AG08396 (cell line): ENCODE measurements around the gene PDE6C.

ENCODE experiments used
- DNase-seq: peaks from one replicate; pipeline ENCODE4 v3.0.0; 2012; ENCODE audit warnings: low spot score, mixed read lengths

PDE6C gene

DNA sequence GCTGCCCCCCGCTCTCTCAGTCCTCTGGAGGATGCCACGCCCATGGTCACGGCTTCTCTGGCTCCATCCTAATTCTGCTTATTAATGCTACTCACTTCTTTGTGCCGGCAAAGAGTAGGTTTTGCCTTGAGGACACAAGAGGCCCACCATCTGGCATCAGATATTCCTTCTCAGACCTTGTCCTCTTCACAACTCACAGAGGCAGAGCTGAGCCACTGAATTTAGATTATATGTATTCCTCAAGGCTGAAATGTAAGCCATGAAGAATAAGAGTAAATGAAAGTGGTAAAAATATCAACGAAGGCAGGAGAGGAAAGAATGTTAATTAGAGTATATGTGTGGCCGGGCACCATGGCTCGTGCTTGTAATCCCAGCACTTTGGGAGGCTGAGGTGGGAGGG is 17.8 kb upstream of the PDE6C start:
- DNase-seq, result no peak

DNA sequence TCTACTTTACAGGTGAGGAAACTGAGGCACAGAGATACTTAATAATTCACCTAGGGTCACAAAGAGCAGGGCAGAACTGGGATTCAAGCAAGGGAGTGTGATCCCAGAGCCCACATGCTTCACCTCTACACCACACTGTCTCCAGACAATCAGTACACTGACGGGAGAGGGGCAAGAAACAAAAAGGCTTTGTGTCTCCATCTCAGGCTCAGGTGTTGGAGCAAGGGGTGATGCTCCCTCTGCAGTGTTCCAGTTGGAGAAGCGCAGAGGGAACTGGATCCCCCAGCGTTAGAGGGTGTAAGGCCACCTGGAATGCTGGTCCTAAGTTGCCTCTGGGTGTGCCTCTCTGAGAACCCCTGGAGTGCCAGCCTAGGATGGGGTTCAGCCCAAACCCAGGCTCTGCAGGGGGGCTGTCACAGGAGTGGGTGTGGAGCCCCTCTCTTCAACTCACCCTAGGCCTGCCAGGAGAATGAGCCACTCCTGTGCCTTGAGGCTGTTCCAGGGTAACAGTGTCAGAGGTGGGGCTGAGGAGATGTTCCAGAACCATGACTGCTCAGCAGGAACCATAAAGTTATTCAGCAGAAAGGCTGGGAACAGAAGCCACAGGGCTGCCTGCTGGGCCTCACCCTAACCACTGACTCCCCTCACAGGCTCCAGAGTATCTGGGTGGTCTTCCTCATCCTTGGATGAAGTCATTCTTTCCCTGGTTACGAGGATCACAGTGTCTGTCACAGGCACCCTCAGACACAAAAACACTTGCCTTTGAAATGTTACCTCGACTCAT is 16.8 kb upstream of the PDE6C start:
- no peak for DNase-seq

DNA sequence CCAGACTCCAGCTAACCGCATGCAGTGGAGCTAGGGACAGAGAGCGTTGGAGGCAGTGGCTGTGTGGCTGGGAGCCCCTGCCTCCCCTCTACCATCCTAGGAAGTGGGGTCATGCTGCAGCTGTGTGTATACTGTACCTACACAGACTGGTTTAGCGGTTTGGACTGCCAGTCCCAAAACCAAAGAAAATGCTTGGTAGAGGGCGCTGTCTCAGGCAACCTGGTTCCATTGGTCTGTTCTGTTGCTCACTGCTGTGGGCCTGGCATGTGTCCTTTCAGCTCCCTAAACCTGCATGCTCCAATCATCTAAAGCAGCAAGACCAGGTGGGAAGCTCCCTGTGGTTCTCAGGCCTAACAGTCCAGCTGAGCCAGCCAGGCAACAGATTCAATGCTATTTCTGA is 15.8 kb upstream of the PDE6C start:
- no peak for DNase-seq

DNA sequence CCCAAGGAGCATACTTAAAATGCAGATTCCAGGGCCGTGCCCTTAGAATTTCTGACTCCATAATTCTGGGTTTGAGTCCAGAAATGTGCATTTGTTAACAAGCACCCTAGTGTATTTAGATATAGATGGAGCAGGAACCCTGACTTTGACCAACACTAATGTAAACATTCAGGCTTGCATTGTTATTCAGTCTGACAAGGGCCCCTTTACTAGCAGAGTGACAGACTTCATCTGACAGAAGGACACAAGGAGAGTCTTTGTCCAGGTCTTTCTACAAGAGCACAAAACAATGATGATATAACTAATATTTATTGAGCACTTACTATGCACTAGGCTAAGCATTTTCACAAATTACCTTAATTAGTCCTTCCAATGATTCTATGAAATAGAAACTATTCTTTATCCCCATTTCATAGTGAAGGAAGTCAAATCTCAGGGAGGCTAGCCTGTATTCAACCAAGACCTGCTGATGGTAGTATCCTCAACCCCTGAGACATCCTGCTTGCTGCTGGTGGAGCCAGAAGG is 15.2 kb upstream of the PDE6C start:
- no peak for DNase-seq

DNA sequence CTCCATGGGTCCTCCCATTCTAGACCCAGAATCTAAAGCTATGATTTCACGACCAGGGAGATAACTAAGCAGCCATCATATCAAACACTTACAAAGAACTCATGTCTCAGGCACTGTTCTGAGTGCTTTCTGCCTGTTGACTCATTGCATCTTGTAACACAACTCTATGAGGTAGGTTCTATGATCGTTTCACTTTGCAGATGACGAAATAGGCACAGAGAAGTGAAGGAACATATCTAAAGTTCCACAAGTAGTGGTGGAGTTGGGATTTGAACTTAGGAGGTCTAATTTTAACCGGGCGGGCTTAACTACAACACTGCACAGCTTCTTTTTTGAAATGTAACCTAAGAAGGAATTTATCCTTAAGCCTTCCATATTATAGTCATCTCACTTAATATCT is 14.2 kb upstream of the PDE6C start:
- no peak for DNase-seq

DNA sequence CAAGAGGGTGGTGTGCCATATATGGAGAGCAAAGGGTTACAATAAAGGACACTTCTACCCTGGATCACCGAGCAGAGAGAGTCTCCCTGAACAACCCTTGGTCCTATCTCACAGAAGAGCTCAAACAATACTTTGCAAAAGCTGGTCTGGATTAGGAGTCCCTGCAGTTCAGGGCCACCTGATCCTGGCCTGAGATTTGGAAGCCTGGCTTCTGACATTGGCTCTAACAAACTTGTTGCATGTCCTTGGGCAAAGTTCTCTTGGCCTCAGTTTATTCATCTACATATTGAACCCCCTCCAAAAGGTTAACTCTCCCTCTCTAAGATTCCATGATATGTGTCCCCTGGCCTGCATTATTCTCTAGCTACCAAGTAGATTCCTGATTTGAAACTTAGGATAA is 13.0 kb upstream of the PDE6C start:
- no peak for DNase-seq

DNA sequence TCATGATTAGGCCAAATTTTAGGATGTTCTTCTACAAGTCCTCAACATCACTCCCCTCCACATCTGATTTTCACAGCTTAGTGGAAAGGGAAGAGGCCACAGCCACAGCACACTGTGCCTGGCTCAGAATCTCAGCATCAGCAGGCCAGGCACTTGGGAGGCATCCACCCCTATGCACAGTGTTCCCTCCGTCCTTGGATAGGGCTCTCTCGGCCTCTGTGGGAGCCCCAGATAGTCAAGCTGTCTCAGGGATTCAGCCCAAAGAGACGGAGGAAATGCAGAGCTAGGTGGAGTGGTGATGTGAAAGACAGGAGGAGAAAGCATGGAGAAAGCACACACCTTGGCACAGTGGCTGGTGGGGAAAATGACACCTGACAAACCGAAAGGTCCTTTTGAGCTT is 12.6 kb upstream of the PDE6C start:
- no peak for DNase-seq

DNA sequence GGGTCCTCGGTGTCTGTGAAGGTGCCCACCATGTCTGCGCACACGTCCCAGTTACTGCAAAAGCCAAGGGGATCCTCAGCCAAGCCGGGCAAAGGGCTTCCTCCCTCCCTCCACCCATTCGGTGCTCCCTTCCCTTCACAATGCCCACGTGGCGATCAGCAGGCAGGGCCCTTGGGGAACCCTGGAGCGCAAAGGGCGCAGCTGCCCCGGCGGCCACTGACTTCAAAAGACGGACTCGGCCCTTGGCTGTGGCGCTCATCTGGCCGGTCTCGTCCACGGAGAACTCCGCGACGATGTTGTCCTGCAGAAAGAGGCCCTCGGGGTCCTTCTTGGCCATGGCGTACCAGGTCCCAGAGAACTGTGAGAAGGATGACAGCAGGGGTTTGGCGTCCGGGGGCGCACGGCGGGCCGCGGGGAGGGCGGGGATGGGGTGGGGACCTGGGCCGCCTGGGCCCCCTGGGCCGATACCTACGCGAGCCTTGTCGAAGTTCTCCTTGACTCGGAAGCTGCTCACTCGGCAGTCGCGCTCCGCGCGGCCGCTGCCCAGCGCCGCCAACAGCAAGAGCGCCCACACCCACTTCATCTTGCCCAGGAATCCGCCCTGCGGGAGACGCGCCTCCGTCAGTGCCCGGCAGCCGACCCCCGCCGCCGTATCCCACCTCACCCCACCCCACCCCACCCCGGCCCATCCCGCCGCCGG is 11.7 kb upstream of the PDE6C start:
- no peak for DNase-seq

DNA sequence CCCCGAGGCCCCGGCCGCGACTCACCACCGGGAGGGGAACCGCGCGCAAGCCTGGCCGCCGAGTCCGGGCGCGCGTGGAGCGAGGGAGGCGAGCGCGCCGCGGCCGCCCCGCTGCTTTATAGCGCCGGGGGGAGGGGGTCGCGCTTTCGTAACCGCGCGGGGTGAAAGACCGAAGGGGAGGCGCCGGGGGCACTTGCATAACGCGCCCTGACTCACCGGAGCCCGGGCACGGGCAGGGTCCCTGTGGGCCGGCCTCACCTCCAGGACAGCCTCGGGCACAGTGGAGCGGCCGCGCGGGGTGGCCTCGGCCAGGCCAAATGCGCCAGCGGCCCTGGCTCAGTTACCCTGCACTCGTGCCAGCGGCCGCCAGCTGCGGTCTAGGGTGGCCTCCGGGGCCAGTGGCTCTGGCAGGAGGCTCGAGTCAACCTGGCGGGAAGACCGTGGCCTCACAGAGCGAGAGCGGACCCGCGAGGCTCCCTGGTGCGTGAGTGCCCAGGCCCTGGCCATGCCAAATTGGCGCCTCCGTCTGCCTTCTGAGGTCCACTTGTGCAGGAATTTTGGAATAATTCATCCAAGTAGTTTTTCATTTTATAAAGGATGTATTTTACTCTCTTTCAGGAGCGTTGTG is 11.1 kb upstream of the PDE6C start, which contains the start of gene RBP4:
Gene RBP4, minus strand, starts transcription at position 90 of the 628 bp plus-strand sequence. CDS start 207 bp downstream, outside the sequence.
- no peak for DNase-seq

DNA sequence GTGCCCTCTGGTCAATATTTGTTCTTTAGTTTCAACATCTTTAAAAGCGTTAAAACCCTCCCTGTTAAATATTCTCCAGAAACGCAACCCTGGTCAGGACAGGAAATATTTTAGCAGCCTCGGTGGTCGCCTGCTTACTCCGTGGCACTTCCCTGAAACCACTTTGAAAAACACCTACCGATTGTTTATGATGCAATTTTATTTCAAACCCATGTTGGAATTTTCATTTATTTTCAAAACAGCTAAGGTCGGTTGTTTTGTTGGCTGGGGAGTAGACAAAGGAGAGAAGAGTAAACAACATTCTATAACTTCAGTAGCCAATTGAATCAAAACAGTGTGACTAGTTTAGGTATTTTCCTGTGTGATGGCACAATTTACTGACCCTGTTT is 10.6 kb upstream of the PDE6C start:
- DNase-seq, result no peak

DNA sequence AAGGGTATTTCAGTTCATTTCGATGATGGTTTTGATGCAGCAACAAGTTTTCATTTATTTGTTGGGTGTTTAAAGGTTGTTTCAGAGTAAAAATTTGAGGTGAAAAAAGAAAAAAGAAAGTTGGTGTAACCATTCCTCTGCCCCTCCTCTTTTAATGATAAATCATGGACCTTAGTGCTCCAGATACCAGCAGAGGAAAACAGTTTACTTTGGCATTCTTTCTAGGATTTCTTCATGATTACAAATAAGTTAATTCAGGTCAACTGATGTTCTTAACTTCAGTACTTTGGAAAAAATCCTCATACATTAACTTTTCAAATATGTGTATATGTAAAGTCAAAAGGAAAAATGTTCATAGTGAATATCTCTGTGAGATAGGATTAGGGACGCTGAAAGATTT is 9.3 kb upstream of the PDE6C start:
- DNase-seq, result no peak

DNA sequence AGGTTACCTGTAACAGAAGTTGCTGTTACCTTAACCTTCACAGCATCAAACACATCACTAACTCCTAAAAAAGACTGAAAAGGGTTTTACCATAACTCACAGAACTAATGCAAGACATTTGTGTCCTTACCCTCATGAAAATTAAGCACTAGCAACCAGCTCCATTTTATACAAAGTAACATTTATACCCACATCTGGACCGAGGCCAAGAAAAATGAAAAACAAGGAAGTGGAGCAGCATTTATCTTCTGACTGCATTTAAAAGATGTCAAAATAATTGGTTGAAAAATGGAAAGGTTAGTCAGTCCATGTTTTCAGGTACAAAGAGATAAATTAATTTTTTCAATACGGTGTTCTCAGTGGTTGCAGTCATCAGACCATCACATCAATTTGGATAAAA is 8.2 kb upstream of the PDE6C start:
- no peak for DNase-seq

DNA sequence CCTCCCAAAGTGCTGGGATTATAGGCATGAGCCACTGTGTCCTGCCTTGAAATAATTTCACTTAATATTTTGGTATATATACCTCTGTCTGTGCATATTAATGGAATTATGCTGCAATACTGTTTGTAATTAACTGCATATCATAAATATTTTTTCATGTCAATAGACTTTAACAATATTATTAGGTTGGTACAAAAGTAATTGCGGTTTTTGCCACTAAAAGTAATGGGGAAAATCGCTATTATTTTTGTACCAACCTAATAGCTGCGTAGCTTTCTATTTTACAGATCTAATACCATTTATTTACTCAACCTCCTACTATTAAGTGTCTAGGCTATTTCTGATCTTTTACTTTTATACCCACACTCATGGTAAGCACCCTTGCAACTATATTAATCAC is 3.9 kb upstream of the PDE6C start:
- no peak for DNase-seq

DNA sequence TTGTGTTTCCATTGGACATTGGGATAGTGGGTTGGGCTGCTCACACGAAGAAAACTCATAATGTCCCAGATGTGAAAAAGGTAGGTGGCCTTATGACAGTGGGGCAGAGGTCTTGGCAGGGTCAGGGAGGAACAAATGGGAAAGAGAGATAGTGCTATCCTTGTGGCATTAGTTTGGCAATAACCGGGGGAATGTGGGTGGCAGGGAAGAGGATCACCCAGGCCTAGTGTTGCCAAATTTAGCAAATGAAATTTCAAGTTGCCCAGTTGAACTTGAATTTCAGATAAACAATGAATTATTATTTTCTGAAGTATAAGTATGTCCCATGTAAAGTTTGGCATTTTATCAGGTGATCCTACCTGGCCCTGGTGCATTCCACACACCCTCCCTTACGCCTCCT is 789 bp downstream of the PDE6C start:
- DNase-seq, result no peak

DNA sequence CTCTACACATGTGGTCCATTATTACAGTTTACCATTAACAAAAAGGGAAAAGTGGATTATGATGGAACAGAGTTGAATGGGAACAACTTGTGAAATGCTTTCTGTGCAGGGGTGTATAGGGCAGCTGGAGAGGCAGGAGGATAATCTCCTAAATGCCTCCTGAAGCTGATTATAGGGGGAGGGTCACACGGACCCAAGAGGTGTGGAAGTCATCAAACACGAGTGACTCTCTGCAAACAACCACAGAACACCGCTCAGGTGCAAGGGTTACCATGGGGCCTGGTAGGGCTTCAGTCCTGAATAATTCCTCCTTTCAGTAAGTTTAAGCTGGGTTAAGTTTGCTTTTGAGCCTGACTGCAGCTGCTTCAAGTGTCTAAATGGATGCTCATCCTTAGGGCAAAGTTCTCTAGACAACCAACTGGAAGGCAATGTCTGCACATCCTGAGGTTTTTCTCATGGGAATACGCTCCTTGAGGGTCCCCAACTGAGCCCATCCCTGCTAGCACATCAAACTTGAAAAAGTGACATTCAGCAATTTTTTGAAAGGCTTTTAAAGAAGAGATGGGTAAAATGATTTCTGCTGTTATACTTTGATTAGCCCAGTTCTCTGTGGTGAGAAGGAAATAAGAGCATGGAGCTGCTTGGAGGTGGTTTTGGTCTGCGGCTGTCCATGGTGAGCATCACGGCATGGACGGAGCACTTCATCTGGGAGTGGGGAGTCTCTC is 1.9 kb downstream of the PDE6C start:
- no peak for DNase-seq

DNA sequence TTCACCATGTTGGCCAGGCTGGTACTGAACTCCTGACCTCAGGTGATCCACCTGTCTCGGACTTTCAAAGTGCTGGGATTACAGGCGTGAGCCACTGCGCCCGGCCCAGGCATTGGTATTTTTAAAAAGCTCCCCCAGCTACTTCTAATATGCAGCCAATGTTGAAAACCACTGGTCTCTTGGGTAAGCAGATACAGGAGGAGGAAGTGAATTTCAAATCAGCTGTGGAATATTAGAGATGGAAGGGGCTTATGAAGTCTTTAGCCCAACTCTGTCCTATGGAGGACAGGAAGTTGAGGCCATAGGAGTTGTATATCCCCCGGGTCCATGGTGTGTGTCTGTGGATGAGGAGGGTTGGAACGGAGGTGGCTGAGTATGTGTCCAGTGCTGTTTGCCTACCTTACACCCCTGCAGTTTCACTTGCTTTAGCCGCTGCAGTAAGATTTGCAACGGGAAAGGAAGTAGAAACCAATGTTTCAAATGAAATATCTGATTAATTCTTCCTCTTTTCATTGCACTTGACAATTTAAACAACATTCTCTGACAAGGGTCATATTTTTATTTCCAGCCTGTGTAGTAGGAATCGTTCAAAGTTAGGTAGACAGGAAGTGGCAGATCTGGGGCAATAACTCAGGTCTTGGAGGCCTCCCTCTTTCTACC is 3.4 kb downstream of the PDE6C start:
- DNase-seq, result no peak

DNA sequence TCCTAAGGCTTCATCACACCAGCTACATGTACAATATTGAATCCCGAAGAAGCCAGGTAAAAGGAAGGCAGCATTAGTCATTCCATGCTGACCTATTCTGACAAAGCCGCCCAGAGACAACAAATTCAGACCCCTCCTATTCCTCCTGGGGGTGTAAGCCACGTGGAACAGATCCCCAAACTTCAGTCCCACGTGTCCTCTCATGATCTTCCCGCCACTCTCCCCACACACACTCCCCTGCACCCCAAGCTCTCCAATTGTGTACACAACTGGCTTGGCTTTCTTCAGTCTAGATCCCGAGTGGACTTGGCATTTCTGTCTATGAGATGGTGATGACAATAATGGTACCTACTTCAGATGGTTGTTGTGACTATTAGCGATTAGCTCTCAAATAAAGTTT is 8.6 kb downstream of the PDE6C start:
- DNase-seq, result no peak

DNA sequence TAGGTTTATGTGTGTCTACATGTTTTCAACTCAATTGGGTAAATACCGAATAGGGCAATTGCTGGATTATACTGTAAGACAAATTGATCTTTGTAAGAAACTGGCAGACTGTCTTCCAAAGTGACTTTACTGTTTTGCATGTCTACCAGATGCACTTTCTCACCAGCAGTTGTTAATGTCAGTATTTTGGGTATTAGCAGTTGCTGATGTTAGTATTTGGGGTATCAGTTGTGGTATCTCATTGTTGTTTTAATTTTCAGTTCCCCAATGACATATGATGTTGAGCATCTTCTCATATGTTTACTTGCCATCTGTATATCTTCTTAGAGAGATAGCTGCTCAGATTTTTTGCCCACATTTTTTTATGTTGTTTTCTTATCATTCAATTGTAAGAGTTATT is 10.6 kb downstream of the PDE6C start:
- DNase-seq, result no peak

DNA sequence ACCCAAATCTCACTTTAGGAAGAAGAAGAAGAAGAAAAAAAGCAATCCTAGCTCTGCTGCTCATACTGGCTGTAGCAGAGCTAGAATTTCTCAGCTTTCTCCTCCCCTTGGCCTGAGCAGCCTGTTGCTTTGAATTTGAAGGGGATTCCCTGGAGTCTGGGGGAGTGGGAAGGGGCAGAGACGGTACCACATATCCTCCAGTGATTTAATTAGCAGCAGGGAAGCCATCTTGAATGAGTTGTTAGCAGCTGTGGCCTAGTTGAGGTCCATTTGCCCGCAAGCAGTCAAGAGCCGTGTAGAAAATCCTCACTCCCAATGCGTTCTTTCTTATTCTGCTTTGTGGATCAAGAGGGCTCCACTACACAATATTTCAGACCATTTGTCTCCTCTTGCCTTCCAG is 16.5 kb downstream of the PDE6C start:
- DNase-seq, result no peak

DNA sequence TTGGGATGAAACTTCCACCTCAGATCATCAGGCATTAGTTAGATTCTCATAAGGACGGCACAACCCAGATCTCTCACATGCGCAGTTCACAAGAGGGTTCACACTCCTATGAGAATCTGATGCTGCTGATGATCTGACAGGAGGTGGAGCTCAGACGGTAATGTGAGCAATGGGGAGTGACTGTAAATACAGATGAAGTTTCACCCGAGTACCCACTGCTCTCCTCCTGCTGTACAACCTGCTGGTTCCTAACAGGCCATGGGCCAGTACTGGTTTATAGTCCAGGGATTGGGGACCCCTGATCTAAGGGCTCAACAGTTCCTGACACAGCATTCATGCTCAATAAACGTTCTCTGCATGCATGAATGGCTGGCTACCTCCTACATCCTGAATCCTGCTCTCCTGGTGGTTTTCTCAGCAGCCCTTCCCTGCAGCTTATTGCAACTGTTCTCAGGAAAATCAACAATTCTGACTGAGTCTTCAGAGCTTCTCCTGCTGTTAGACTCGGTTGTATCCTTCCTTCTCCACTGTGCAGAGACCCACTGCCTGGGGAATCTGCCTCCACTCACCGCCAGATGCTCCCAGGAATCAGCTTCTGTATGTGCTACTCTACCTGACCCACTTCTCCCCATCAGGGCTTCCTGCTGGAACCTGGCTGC is 17.4 kb downstream of the PDE6C start:
- no peak for DNase-seq
